HG02852 (cell line): ENCODE data around the gene TLR1.
A peak's percentile ranks its signal among the peaks of the same experiment; 100 is the strongest.
"Not testable (repeated sequence)": the region's sequence is repeated elsewhere in the genome, so short reads cannot be mapped to it uniquely, and the experiment has no call there.

Experiments
- ATAC-seq: cut with Tn5 transposase; IDR thresholded peaks from one replicate; pipeline ENCODE4 v1.9.1; 2021; ENCODE audit warnings: mild to moderate bottlenecking, moderate library complexity; ENCODE audit not compliant: unreplicated experiment

Gene TLR1

GRCh38 chr4:38806251-38806650 is 1.7 kb upstream of the TLR1 start:
- ATAC-seq, result not testable (repeated sequence)

- ATAC-seq, result peak; percentile 86
Observed at GRCh38 chr4:38805530-38806145, 1.0 kb upstream of the TLR1 start.

GRCh38 chr4:38803833-38804653 is 548 bp downstream of the TLR1 start:
- peak; percentile 51 for ATAC-seq

GRCh38 chr4:38802561-38803355 is 1.8 kb downstream of the TLR1 start:
- ATAC-seq, result no peak

GRCh38 chr4:38800961-38801450 is 3.6 kb downstream of the TLR1 start:
- no peak for ATAC-seq

- no peak for ATAC-seq
Observed at GRCh38 chr4:38800366-38800765, 4.2 kb downstream of the TLR1 start.

GRCh38 chr4:38795087-38795486 is 9.5 kb downstream of the TLR1 start:
- ATAC-seq, result no peak

- ATAC-seq, result no peak
Observed at GRCh38 chr4:38794051-38794450, 10.5 kb downstream of the TLR1 start.

- no peak for ATAC-seq
Observed at GRCh38 chr4:38791010-38791409, 13.6 kb downstream of the TLR1 start.

GRCh38 chr4:38788317-38788716 is 16.3 kb downstream of the TLR1 start:
- ATAC-seq, result no peak

GRCh38 chr4:38787693-38788092 is 16.9 kb downstream of the TLR1 start:
- no peak for ATAC-seq

GRCh38 chr4:38785901-38786402 is 18.6 kb downstream of the TLR1 start:
- ATAC-seq, result peak; percentile 67

- ATAC-seq, result no peak
Observed at GRCh38 chr4:38785041-38785790, 19.4 kb downstream of the TLR1 start.

GRCh38 chr4:38784141-38784540 is 20.4 kb downstream of the TLR1 start:
- ATAC-seq, result no peak

GRCh38 chr4:38783109-38783460 is 21.5 kb downstream of the TLR1 start:
- no peak for ATAC-seq

GRCh38 chr4:38782452-38783108 is 22.0 kb downstream of the TLR1 start, which contains the start of gene TLR10:
TLR10 (minus strand) TSS chr4:38782990; CDS start chr4:38775590, 7,400 bp downstream.
- ATAC-seq, result peak; percentile 55

- peak; percentile 22 for ATAC-seq
Observed at GRCh38 chr4:38781854-38782261, 22.7 kb downstream of the TLR1 start.

- ATAC-seq, result no peak
Observed at GRCh38 chr4:38780833-38781484, 23.6 kb downstream of the TLR1 start.

- no peak for ATAC-seq
Observed at GRCh38 chr4:38779790-38780189, 24.8 kb downstream of the TLR1 start.
